Measurements from ENCODE around the gene TUBA1A. TPM values are rescaled to one million over a fixed set of nuclear protein-coding genes. Genes with fewer than 3 reads are reported as not detected.

The TUBA1A gene
- total and polyA plus RNA-seq, 2 donors from 2014 or later: 94.3 to 128 TPM

DNA sequence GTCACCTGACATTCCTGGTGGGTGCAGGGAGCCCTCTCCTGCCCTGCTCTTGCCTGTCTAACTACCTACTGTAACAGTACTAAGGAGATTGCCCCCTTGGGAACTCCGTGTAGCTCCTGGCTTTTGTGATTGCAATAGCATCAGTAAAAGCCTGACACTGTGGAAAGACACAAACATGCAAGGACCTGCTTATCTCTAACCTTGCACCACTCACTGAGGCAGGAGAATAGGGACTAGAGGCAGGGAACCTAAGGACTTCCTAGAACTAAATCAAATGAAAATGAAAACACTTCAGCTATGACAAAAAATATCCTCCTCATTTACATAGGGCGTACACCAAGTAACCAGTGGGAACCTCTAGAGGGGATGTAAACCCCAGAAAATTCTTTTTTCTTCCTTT lies 28.5 kb downstream of the TUBA1A start:
- intact Hi-C loops (cut with DNase I): no loop called here
- H3K4me1 ChIP-seq (ENCODE audit: control insufficient read depth in 2 of 3, insufficient read depth in 2 of 3, low read depth in 1 of 3, low read length in 3 of 3): no peaks in the 10 kb centered on the region
- TF ChIP-seq, protein P1, sequence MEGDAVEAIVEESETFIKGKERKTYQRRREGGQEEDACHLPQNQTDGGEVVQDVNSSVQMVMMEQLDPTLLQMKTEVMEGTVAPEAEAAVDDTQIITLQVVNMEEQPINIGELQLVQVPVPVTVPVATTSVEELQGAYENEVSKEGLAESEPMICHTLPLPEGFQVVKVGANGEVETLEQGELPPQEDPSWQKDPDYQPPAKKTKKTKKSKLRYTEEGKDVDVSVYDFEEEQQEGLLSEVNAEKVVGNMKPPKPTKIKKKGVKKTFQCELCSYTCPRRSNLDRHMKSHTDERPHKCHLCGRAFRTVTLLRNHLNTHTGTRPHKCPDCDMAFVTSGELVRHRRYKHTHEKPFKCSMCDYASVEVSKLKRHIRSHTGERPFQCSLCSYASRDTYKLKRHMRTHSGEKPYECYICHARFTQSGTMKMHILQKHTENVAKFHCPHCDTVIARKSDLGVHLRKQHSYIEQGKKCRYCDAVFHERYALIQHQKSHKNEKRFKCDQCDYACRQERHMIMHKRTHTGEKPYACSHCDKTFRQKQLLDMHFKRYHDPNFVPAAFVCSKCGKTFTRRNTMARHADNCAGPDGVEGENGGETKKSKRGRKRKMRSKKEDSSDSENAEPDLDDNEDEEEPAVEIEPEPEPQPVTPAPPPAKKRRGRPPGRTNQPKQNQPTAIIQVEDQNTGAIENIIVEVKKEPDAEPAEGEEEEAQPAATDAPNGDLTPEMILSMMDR (IDR thresholded peaks at IDR 0.05; ENCODE audit: borderline replicate concordance, extremely low read depth, insufficient read depth): no peak
- H3K27ac ChIP-seq (ENCODE audit: low read depth in 2 of 2, low read length in 2 of 2): no peak overlapping the region
- H3K9me3 ChIP-seq (ENCODE audit: control insufficient read depth in 2 of 3, insufficient read depth in 1 of 3, low read length in 3 of 3): no peaks in the 10 kb centered on the region
- DNase-seq: no peak
- H3K4me3 ChIP-seq (ENCODE audit: low read length in 3 of 3): no peak overlapping the region
- H3K9ac ChIP-seq (ENCODE audit: low read length in 3 of 3): no peak overlapping the region
- no peak for FAIRE-seq
- H3K27me3 ChIP-seq (ENCODE audit: control insufficient read depth, insufficient read depth, low read length): no peaks in the 10 kb centered on the region
- H3K36me3 ChIP-seq (ENCODE audit: control insufficient read depth in 2 of 3, insufficient read depth in 3 of 3, low read length in 3 of 3): no peaks in the 10 kb centered on the region

DNA sequence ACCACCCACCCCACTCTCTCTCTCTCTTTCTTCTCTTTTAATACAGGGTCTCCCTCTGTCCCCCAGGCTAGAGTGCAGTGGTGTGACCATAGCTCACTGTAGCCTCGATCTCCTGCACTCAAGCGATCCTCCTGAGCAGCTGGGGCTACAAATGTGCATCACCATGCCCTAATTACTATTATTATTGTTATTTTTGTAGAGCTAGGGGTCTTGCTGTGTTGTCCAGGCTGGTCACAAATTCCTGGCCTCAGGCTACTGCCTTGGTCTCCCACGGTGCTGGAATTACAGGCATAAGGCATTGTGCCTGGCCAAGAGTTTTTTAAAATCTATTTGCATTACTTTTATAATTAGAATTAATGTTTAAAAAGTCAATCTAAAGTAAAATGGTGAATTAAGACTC lies 34.7 kb downstream of the TUBA1A start:
- Histone ChIP-seq H3K27ac (ENCODE audit: low read depth in 2 of 2, low read length in 2 of 2) (no peak overlapping the region), H3K9me3 (ENCODE audit: control insufficient read depth in 2 of 3, insufficient read depth in 1 of 3, low read length in 3 of 3) (no peaks in the 10 kb centered on the region), H3K27me3 (ENCODE audit: control insufficient read depth, insufficient read depth, low read length) (no peaks in the 10 kb centered on the region), H3K4me3 (ENCODE audit: low read length in 3 of 3) (no peak overlapping the region), H3K9ac (ENCODE audit: low read length in 3 of 3) (no peak overlapping the region), H3K36me3 (ENCODE audit: control insufficient read depth in 2 of 3, insufficient read depth in 3 of 3, low read length in 3 of 3) (no peaks in the 10 kb centered on the region), H3K4me1 (ENCODE audit: control insufficient read depth in 2 of 3, insufficient read depth in 2 of 3, low read depth in 1 of 3, low read length in 3 of 3) (no peaks in the 10 kb centered on the region)
- FAIRE-seq: no peak
- TF ChIP-seq, protein P1 (IDR thresholded peaks at IDR 0.05; ENCODE audit: borderline replicate concordance, extremely low read depth, insufficient read depth): no peak
- no peak for DNase-seq
- intact Hi-C loops (cut with DNase I): no loop called here

DNA sequence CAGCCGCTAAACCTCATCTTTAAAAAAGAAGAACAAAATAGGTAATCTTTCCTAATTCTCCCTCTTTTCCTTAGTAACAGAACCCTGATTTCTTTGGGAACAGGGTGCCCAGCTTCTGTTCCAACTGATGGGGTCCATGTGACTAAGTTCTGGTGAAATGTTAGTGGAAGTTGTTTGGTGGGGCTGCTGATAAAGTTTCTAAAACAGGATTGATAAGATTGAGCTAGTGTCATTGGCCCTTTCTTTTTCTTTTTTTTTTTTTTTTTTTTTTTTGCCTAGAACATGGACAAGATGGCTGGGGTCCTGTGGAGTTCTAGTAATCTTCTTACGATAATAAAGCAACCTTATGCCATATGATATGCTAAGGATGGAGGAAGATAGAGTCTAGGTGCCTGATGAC lies 41.5 kb downstream of the TUBA1A start:
- TF ChIP-seq, protein P1 (IDR thresholded peaks at IDR 0.05; ENCODE audit: borderline replicate concordance, extremely low read depth, insufficient read depth): no peak
- intact Hi-C loops (cut with DNase I): no loop called here
- Histone ChIP-seq H3K27ac (ENCODE audit: low read depth in 2 of 2, low read length in 2 of 2) (no peak overlapping the region), H3K36me3 (ENCODE audit: control insufficient read depth in 2 of 3, insufficient read depth in 3 of 3, low read length in 3 of 3) (no peaks in the 10 kb centered on the region), H3K27me3 (ENCODE audit: control insufficient read depth, insufficient read depth, low read length) (no peaks in the 10 kb centered on the region), H3K9ac (ENCODE audit: low read length in 3 of 3) (no peak overlapping the region), H3K4me1 (ENCODE audit: control insufficient read depth in 2 of 3, insufficient read depth in 2 of 3, low read depth in 1 of 3, low read length in 3 of 3) (no peaks in the 10 kb centered on the region), H3K4me3 (ENCODE audit: low read length in 3 of 3) (no peak overlapping the region), H3K9me3 (ENCODE audit: control insufficient read depth in 2 of 3, insufficient read depth in 1 of 3, low read length in 3 of 3) (no peaks in the 10 kb centered on the region)
- FAIRE-seq (no peak), DNase-seq (no peak)

DNA sequence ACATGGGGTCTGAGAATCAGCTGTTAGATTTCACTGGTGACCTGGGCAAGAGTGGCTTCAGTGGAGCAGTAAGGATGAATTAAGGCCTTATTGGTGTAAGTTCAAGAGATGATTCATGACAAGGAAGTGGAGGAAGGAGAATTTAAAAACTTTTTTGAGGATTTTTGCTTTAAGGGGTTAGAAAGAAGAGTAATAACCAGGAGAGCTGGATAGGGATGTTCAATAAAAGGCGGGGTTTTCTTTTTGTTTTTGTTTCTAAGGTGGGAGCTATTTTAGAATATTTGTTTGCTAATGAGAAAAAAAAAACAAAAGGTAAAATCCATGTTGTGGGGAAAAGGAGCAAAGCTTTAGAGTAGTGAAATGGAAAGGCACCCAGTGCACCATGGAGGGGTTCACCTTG lies 42.5 kb downstream of the TUBA1A start:
- FAIRE-seq (no peak), DNase-seq (no peak)
- H3K27ac ChIP-seq (ENCODE audit: low read depth in 2 of 2, low read length in 2 of 2): no peak overlapping the region
- no peaks in the 10 kb centered on the region for H3K36me3 ChIP-seq (ENCODE audit: control insufficient read depth in 2 of 3, insufficient read depth in 3 of 3, low read length in 3 of 3)
- intact Hi-C loops (cut with DNase I): no loop called here
- TF ChIP-seq, protein P1 (IDR thresholded peaks at IDR 0.05; ENCODE audit: borderline replicate concordance, extremely low read depth, insufficient read depth): no peak
- no peaks in the 10 kb centered on the region for H3K9me3 ChIP-seq (ENCODE audit: control insufficient read depth in 2 of 3, insufficient read depth in 1 of 3, low read length in 3 of 3)
- no peaks in the 10 kb centered on the region for H3K4me1 ChIP-seq (ENCODE audit: control insufficient read depth in 2 of 3, insufficient read depth in 2 of 3, low read depth in 1 of 3, low read length in 3 of 3)
- no peaks in the 10 kb centered on the region for H3K27me3 ChIP-seq (ENCODE audit: control insufficient read depth, insufficient read depth, low read length)
- no peak overlapping the region for H3K4me3 ChIP-seq (ENCODE audit: low read length in 3 of 3)
- H3K9ac ChIP-seq (ENCODE audit: low read length in 3 of 3): no peak overlapping the region
